ENCODE measurements around the gene TEX9.
A peak's percentile ranks its signal among the peaks of the same experiment; 100 is the strongest.
"Not testable (repeated sequence)": the region's sequence is repeated elsewhere in the genome, so short reads cannot be mapped to it uniquely, and the experiment has no call there.

The TEX9 gene

GRCh38 chr15:56358604-56359003, 6.6 kb upstream of the TEX9 start:
- TF ChIP-seq, protein P1, sequence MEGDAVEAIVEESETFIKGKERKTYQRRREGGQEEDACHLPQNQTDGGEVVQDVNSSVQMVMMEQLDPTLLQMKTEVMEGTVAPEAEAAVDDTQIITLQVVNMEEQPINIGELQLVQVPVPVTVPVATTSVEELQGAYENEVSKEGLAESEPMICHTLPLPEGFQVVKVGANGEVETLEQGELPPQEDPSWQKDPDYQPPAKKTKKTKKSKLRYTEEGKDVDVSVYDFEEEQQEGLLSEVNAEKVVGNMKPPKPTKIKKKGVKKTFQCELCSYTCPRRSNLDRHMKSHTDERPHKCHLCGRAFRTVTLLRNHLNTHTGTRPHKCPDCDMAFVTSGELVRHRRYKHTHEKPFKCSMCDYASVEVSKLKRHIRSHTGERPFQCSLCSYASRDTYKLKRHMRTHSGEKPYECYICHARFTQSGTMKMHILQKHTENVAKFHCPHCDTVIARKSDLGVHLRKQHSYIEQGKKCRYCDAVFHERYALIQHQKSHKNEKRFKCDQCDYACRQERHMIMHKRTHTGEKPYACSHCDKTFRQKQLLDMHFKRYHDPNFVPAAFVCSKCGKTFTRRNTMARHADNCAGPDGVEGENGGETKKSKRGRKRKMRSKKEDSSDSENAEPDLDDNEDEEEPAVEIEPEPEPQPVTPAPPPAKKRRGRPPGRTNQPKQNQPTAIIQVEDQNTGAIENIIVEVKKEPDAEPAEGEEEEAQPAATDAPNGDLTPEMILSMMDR (conservative IDR thresholded peaks at IDR 0.05; ENCODE audit: low read depth, low read length), result no peak
- H3K4me3 ChIP-seq (ENCODE audit: low read length), result no peak overlapping the region
- DNase-seq (ENCODE audit: low read depth), result no peak

- TF ChIP-seq, protein P1 (conservative IDR thresholded peaks at IDR 0.05; ENCODE audit: low read depth, low read length), result no peak
- no peak for DNase-seq (ENCODE audit: low read depth)
- H3K4me3 ChIP-seq (ENCODE audit: low read length), result no peak overlapping the region
Measured at GRCh38 chr15:56361987-56362386, 3.2 kb upstream of the TEX9 start.

DNA sequence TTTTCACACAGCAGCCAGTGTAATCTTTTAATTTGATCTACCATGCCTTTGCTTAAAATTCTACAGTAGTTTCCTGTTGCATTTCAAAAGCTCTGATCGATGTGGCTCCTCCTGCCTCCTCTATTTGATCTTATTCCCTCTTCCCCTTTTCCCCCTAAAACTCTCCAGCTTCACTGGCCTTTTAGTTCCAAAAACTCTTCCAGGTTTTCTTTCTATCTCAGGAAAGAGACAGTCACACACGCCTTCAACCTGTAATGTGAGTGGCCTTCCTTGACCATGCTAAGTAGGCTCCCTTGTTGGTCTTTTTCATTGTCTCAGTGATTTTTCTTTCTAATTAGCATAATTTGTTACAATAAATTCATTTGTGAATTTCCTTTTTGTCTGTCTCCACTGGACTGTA, 985 bp downstream of the TEX9 start:
- TF ChIP-seq, protein P1 (conservative IDR thresholded peaks at IDR 0.05; ENCODE audit: low read depth, low read length), result no peak
- no peak for DNase-seq (ENCODE audit: low read depth)
- H3K4me3 ChIP-seq (ENCODE audit: low read length), result peak overlapping the region; percentile 65

GRCh38 chr15:56367156-56367555, 1.9 kb downstream of the TEX9 start:
- DNase-seq (ENCODE audit: low read depth), result no peak
- H3K4me3 ChIP-seq (ENCODE audit: low read length), result no peak overlapping the region
- TF ChIP-seq, protein P1 (conservative IDR thresholded peaks at IDR 0.05; ENCODE audit: low read depth, low read length), result no peak

GRCh38 chr15:56369234-56369633, 4.0 kb downstream of the TEX9 start:
- no peak overlapping the region for H3K4me3 ChIP-seq (ENCODE audit: low read length)
- TF ChIP-seq, protein P1 (conservative IDR thresholded peaks at IDR 0.05; ENCODE audit: low read depth, low read length), result no peak
- DNase-seq (ENCODE audit: low read depth), result no peak

DNA sequence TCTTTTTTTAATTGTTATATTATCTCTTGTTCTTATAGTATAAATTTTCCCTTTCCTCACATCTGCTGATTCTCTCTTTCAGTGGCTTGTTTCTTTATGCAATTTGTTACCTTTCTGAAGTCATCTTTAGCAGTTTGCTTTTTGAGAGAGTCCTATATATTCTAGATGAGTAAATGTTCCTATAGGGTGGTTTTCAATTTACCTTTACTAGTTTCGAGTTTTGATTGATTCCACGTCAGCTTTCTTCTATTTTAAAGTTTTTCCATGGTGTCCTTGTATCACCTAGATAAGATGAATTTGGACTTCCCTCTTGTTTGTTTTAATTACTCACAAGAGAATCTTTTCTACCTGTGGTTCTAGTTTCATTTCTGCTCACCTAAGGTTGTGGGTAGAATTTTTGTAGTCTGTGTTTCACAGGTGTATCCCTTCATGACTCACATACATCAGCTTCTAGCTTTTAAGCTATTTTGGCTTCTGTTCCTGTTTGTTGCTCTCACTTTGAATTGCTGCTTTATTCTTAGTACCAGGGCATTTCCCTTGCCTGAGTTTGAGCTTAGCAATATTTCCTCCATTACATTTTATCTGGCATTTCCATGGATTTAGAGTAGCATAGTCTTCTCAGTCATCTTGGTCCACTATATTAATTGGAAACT, 6.4 kb downstream of the TEX9 start:
- TF ChIP-seq, protein P1 (conservative IDR thresholded peaks at IDR 0.05; ENCODE audit: low read depth, low read length), result no peak
- no peak for DNase-seq (ENCODE audit: low read depth)

DNA sequence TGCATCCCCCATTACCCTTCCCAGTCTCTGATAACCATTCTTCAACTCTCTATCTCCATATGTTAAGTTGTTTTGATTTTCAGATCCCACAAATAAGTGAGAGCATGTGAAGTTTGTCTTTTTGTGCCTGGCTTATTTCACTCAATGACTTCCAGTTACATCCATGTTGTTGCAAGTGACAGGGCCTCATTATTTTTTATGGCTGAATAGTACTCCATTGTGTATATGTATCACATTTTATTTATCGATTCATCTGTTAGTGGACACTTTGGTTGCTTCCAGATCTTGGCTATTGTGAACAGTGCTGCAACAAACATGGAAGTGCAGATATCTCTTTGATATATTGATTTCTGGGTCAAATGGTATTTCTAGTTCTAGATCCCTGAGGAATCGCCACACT, 9.5 kb downstream of the TEX9 start:
- H3K4me3 ChIP-seq (ENCODE audit: low read length); DNase-seq (ENCODE audit: low read depth): not testable (repeated sequence)

More for the DNA sequence above, 6.4 kb downstream of the TEX9 start:
- H3K4me3 ChIP-seq (ENCODE audit: low read length), result no peak overlapping the region

DNA sequence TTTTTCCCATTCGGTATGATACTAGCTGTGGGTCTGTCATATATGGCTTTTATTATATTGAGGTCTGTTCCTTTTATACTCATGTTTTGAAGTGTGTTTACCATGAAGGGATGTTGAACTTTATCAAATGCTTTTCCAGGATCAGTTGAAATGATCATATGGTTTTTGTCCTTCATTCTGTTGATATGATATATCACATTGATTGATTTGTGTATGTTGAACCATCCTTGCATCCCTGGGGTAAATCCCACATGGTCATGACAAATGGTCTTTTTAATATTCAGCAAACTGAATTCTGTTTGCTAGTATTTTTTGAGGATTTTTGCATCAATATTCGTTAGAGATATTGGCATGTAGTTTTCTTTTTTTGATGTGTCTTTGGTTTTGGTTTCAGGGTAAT, 12.6 kb downstream of the TEX9 start:
- not testable (repeated sequence) for H3K4me3 ChIP-seq (ENCODE audit: low read length); DNase-seq (ENCODE audit: low read depth)

All from retinal pigment epithelial cell (primary cell).